A549 (cell line): ENCODE measurements around the gene MGLL. TPM values are rescaled to one million over a fixed set of nuclear protein-coding genes. Genes with fewer than 3 reads are reported as not detected.
A peak's percentile ranks its signal among the peaks of the same experiment; 100 is the strongest.

Experiments used
- ATAC-seq, 2 experiments: fragments of 200-7000 bp in 1 of 2; fragments of >200 bp in 1 of 2; cut with Nextera tagmentation in 1 of 2; cut with Tn5 transposase in 1 of 2; 3 replicates each; pipeline versions ENCODE4 v1.8.0 to v1.9.1; 2018 to 2020; ENCODE audit warnings: mild to moderate bottlenecking in 1 of 2, moderate library complexity in 1 of 2
- CTCF ChIA-PET: fragments of 300-600 bp; sonication (Branson Sonifier 250); formaldehyde crosslinking; extraction: SDS; loops from one replicate; lab custom pipeline; 2021; ENCODE audit warnings: antibody characterized with exemption, inconsistent platforms; lab: Yijun Ruan, JAX
- POLR2A ChIA-PET: fragments of 350-600 bp; formaldehyde crosslinking; extraction: SDS; loops from one replicate; lab custom pipeline; 2021; ENCODE audit warnings: antibody characterized with exemption, inconsistent platforms; lab: Yijun Ruan, JAX
- DNase-seq, 2 experiments: peaks; one replicate each; pipeline versions ENCODE4 v3.0.0 to v3.0.0-alpha.2; 2011 to 2016; ENCODE audit warnings: low read depth in 1 of 2, low spot score in 1 of 2
- FAIRE-seq: peaks from 2 replicates; lab custom pipeline; 2011; peaks lifted over from hg19 to GRCh38; lab: Jason Lieb, UNC
- H3K27ac ChIP-seq, 2 experiments: fragments of >200 bp; sonication (Bioruptor Twin); formaldehyde crosslinking; 3 replicates each; pipeline ENCODE4 v1.5.1; 2016 to 2017
- H3K4me1 ChIP-seq: fragments of >200 bp; sonication (Bioruptor Twin); formaldehyde crosslinking; 3 replicates; pipeline ENCODE4 v1.6.1; 2016
- H3K4me2 ChIP-seq: fragments of >200 bp; sonication (Bioruptor Twin); formaldehyde crosslinking; 3 replicates; pipeline ENCODE4 v1.6.1; 2016
- H3K4me3 ChIP-seq: fragments of >200 bp; sonication (Bioruptor Twin); formaldehyde crosslinking; 3 replicates; pipeline ENCODE4 v1.5.1; 2016
- H3K9me3 ChIP-seq: fragments of >200 bp; sonication (Bioruptor Twin); formaldehyde crosslinking; 3 replicates; pipeline ENCODE4 v1.6.1; 2016
- BHLHE40 ChIP-seq: IDR thresholded peaks from 2 replicates; pipeline ENCODE4 v1.6.1; 2012; ENCODE audit warnings: low read depth, low read length, inconsistent platforms
- ESRRA ChIP-seq: fragments of 150-350 bp; IDR thresholded peaks from 2 replicates; pipeline ENCODE4 v1.6.1; 2014; ENCODE audit warnings: mild to moderate bottlenecking, low read length, borderline replicate concordance
- FOSL2 ChIP-seq, 2 experiments: fragments of 450-650 bp in 1 of 2; fragments of >200 bp in 1 of 2; sonication (Bioruptor Twin) in 1 of 2; formaldehyde crosslinking; IDR thresholded peaks; 2 replicates each; pipeline versions ENCODE4 v1.5.0 to v1.6.1; 2016 to 2020; ENCODE audit warnings: mild to moderate bottlenecking in 1 of 2, moderate library complexity in 1 of 2
- FOXS1 ChIP-seq: fragments of 250-450 bp; sonication (Bioruptor Pico); IDR thresholded peaks from 2 replicates; pipeline ENCODE4 v1.5.0; 2020; ENCODE audit warnings: mild to moderate bottlenecking, moderate library complexity
- HDAC2 ChIP-seq: fragments of 200-600 bp; sonication (generic); IDR thresholded peaks from 2 replicates; pipeline ENCODE4 v1.6.1; 2016
- HOXB13 ChIP-seq: fragments of 250-450 bp; sonication (Bioruptor Pico); IDR thresholded peaks from 2 replicates; pipeline ENCODE4 v1.5.0; 2020; ENCODE audit warnings: low read depth, mild to moderate bottlenecking, moderate library complexity
- JUN ChIP-seq, 2 experiments: fragments of >200 bp; sonication (Bioruptor Twin); formaldehyde crosslinking; IDR thresholded peaks; 2 replicates in 1 of 2; 3 replicates in 1 of 2; pipeline ENCODE4 v1.6.1; 2016 to 2017
- JUNB ChIP-seq: fragments of >200 bp; sonication (Bioruptor Twin); formaldehyde crosslinking; IDR thresholded peaks from 2 replicates; pipeline ENCODE4 v1.6.1; 2016
- MAZ ChIP-seq: fragments of 150-350 bp; IDR thresholded peaks from 2 replicates; pipeline ENCODE4 v1.6.1; 2014; ENCODE audit warnings: antibody characterized with exemption, low read depth, low read length, borderline replicate concordance
- MYC ChIP-seq: IDR thresholded peaks from 2 replicates; pipeline ENCODE4 v1.6.1; 2012; ENCODE audit warnings: mild to moderate bottlenecking, inconsistent platforms, low read length, improper control_type of control experiment, borderline replicate concordance
- NFE2L2 ChIP-seq: fragments of 150-350 bp; conservative IDR thresholded peaks from 2 replicates; pipeline ENCODE4 v1.6.1; 2014; ENCODE audit warnings: low read length
- NPAS2 ChIP-seq: fragments of 250-450 bp; sonication (Bioruptor Pico); IDR thresholded peaks from 2 replicates; pipeline ENCODE4 v1.8.0; 2022; ENCODE audit warnings: mild to moderate bottlenecking, moderate library complexity, borderline replicate concordance
- NR3C1 ChIP-seq: fragments of >200 bp; sonication (Bioruptor Twin); formaldehyde crosslinking; IDR thresholded peaks from 3 replicates; pipeline ENCODE4 v1.6.1; 2017
- PHF8 ChIP-seq: fragments of 200-600 bp; sonication (generic); IDR thresholded peaks from 2 replicates; pipeline ENCODE4 v1.6.1; 2016; ENCODE audit warnings: low read depth, mild to moderate bottlenecking, antibody characterized with exemption, moderate library complexity, borderline replicate concordance
- POLR2AphosphoS2 ChIP-seq: conservative IDR thresholded peaks from 2 replicates; pipeline ENCODE4 v1.6.1; 2012; ENCODE audit warnings: low read length, improper control_type of control experiment, inconsistent platforms
- RCOR1 ChIP-seq: fragments of 150-350 bp; IDR thresholded peaks from 2 replicates; pipeline ENCODE4 v1.6.1; 2014; ENCODE audit warnings: antibody characterized with exemption, low read length, low read depth
- RFX5 ChIP-seq: fragments of 450-650 bp; IDR thresholded peaks from 2 replicates; pipeline ENCODE4 v1.7.1; 2014; ENCODE audit warnings: antibody characterized with exemption, mild to moderate bottlenecking, moderate library complexity
- WGBS: methylation state at CpG from one replicate; pipeline ENCODE4 v1.1.6; 2017; ENCODE audit errors: missing lambda C conversion rate; 5-methylcytosine and 5-hydroxymethylcytosine counted together
- polyA plus RNA-seq, 4 experiments: library from polyadenylated mRNA; depleted of rRNA in 3 of 4; stranded (reverse); fragments of >200 nt; fragmentation: RNase III in 1 of 4; extraction: RNeasy Plus Mini Kit Qiagen cat#74134 plus additional on column Dnase treatment in 1 of 4; gene quantifications; 2 replicates in 3 of 4; 3 replicates in 1 of 4; pipeline ENCODE4 v1.2.3, GENCODE V29; 2011 to 2017
- TF ChIP-seq, protein P1 (sequence below): fragments of 450-650 bp; IDR thresholded peaks from 2 replicates; pipeline ENCODE4 v1.6.1; 2014; ENCODE audit warnings: antibody characterized with exemption
- TF ChIP-seq, protein P2 (sequence below): IDR thresholded peaks from 2 replicates; pipeline ENCODE4 v1.6.1; 2012
- TF ChIP-seq, protein P3 (sequence below): fragments of >200 bp; sonication (Bioruptor Twin); formaldehyde crosslinking; IDR thresholded peaks from 3 replicates; pipeline ENCODE4 v1.6.1; 2016
- TF ChIP-seq, protein P4 (sequence below): fragments of >200 bp; sonication (Bioruptor Twin); formaldehyde crosslinking; IDR thresholded peaks from 2 replicates; pipeline ENCODE4 v1.6.1; 2016

The MGLL gene
- polyA plus RNA-seq, 2 of the 4 experiments (the other 2 are of a cell fraction) = 38.5 to 41.5 TPM

DNA sequence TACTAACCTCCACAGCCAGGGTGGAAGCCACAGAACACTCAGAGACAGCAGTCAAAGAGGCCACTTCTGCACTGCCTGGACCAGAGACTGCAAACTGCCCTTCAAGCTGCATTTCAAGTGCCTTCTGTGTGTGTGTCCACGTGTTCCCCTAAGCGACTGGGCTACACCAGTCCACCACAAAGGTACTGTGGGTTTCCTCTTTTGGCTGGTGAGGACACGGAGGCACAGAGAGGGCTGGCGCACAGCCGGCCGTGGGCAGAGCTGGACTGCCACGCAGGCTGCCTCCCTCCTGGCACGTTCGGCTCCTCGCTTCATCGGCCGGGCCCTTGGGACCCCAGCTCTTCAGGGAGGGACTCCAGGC, 60.9 kb downstream of the MGLL start:
- DNase-seq (no peak), FAIRE-seq (no peak), ATAC-seq (peak; percentile 45 to 61; a peak in 4 of 6 replicates)
- CTCF ChIA-PET = interaction anchor here (0.6 to 1.8 kb wide), 7 partner anchors 12 to 110 kb away, joined by 3 to 5 read pairs (median 3); partner anchors contain the start of gene MGLL
- POLR2A ChIA-PET = no interaction called here
- TF ChIP-seq POLR2AphosphoS2 = no peak
- no peak for TF ChIP-seq RCOR1
- TF ChIP-seq, protein P1, sequence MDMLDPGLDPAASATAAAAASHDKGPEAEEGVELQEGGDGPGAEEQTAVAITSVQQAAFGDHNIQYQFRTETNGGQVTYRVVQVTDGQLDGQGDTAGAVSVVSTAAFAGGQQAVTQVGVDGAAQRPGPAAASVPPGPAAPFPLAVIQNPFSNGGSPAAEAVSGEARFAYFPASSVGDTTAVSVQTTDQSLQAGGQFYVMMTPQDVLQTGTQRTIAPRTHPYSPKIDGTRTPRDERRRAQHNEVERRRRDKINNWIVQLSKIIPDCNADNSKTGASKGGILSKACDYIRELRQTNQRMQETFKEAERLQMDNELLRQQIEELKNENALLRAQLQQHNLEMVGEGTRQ = no peak
- TF ChIP-seq, protein P2, sequence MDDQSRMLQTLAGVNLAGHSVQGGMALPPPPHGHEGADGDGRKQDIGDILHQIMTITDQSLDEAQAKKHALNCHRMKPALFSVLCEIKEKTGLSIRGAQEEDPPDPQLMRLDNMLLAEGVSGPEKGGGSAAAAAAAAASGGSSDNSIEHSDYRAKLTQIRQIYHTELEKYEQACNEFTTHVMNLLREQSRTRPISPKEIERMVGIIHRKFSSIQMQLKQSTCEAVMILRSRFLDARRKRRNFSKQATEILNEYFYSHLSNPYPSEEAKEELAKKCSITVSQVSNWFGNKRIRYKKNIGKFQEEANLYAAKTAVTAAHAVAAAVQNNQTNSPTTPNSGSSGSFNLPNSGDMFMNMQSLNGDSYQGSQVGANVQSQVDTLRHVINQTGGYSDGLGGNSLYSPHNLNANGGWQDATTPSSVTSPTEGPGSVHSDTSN = no peak
- no peak for TF ChIP-seq JUN (IDR thresholded peaks at IDR 0.05)
- no peak for TF ChIP-seq JUNB
- no peak for TF ChIP-seq ESRRA
- TF ChIP-seq, protein P3, sequence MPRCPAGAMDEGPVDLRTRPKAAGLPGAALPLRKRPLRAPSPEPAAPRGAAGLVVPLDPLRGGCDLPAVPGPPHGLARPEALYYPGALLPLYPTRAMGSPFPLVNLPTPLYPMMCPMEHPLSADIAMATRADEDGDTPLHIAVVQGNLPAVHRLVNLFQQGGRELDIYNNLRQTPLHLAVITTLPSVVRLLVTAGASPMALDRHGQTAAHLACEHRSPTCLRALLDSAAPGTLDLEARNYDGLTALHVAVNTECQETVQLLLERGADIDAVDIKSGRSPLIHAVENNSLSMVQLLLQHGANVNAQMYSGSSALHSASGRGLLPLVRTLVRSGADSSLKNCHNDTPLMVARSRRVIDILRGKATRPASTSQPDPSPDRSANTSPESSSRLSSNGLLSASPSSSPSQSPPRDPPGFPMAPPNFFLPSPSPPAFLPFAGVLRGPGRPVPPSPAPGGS = no peak
- no peak for TF ChIP-seq FOXS1 (CRISPR knock-in tag)
- TF ChIP-seq, protein P4, sequence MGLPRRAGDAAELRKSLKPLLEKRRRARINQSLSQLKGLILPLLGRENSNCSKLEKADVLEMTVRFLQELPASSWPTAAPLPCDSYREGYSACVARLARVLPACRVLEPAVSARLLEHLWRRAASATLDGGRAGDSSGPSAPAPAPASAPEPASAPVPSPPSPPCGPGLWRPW = no peak
- TF ChIP-seq MAZ = no peak
- no peak for TF ChIP-seq NFE2L2
- TF ChIP-seq NR3C1 = no peak
- no peak for TF ChIP-seq PHF8
- no peak for TF ChIP-seq HOXB13 (CRISPR knock-in tag)
- no peak for TF ChIP-seq NPAS2 (CRISPR knock-in tag)
- peaks cover 23% of the 10 kb centered on the region for H3K4me1 ChIP-seq
- no peaks in the 10 kb centered on the region for H3K9me3 ChIP-seq
- no peak overlapping the region for H3K4me2 ChIP-seq
- WGBS = 89% methylated on average over 3 of the region's 12 CpGs
- H3K4me3 ChIP-seq = no peak overlapping the region
- H3K27ac ChIP-seq = peak overlapping the region in 1 of 2 experiments; percentile 38; a peak in 1 of 6 replicates

DNA sequence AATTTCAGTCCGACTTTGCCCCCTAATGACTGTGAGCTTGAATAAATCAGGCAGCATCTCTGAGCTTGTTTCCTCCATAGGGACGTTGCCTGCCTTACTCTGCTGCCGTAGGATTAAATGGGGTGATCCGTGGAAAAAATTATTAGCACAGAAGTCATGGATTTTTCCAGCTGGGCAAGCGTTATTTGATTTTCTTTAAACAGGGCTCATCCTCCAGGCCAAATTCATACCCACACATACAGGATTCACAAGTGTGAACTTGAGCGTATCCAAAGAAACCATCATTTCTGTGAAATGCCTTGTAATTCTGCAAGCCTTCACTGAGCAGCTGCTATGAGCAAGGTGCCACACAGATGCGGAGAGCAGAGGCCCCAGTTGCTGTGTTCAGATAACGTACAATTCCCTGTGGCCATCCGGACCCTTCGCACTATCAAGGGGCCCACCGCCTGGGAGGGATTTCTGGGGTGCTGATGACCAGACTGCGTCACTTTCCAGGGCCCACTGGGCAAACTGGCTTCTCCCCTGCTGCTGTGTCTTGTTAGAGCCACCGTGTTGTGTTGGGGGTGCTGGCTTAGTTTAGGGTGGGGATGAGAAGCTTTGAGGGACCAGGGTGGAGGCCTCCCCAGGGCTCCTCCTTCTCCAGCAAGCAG, 61.4 kb downstream of the MGLL start:
- ChIA-PET CTCF (interaction anchor here (1.0 to 1.8 kb wide), 5 partner anchors 11 to 62 kb away, joined by 3 to 5 read pairs (median 3); partner anchors contain the start of gene MGLL), POLR2A (no interaction called here)
- peaks cover 18% of the 10 kb centered on the region for H3K4me1 ChIP-seq
- DNase-seq (no peak), ATAC-seq (no peak), FAIRE-seq (no peak)
- no peaks in the 10 kb centered on the region for H3K9me3 ChIP-seq
- H3K27ac ChIP-seq = peak overlapping the region in 1 of 2 experiments; percentile 38; a peak in 1 of 6 replicates
- no peak overlapping the region for H3K4me3 ChIP-seq
- 90% methylated on average over 8 of the region's 13 CpGs for WGBS
- no peak for TF ChIP-seq MYC
- TF ChIP-seq BHLHE40 = no peak
- no peak for TF ChIP-seq FOSL2 (IDR thresholded peaks at IDR 0.05)
- TF ChIP-seq FOSL2 (CRISPR knock-in tag; IDR thresholded peaks at IDR 0.05) = no peak
- TF ChIP-seq HDAC2 = no peak
- no peak for TF ChIP-seq RFX5
- no peak overlapping the region for H3K4me2 ChIP-seq
